ENCODE data around the gene NCR2.
"Not testable (repeated sequence)": the region's sequence is repeated elsewhere in the genome, so short reads cannot be mapped to it uniquely, and the experiment has no call there.

- TF ChIP-seq CTCF (IDR thresholded peaks at IDR 0.05 in 2 of 3, conservative IDR thresholded peaks at IDR 0.05 in 1 of 3; ENCODE audit: borderline replicate concordance in 1 of 3, insufficient read depth in 1 of 3, low read depth in 2 of 3, low read length in 2 of 3); RAD21 (IDR thresholded peaks at IDR 0.05; ENCODE audit: low read depth); FOSL1 (IDR thresholded peaks at IDR 0.05; ENCODE audit: low read depth); CEBPB (IDR thresholded peaks at IDR 0.05; ENCODE audit: low read depth); POLR2AphosphoS5 (IDR thresholded peaks at IDR 0.05; ENCODE audit: low read depth, low read length); EZH2 (IDR thresholded peaks at IDR 0.05); REST (IDR thresholded peaks at IDR 0.05; ENCODE audit: low read depth); ATF3 (IDR thresholded peaks at IDR 0.05); ZBTB33 (IDR thresholded peaks at IDR 0.05; ENCODE audit: extremely low read depth, insufficient replicate concordance, low read length): not testable (repeated sequence)
Measured at GRCh38 chr6:41297248-41297647, 38.2 kb upstream of the NCR2 start.
